ENCODE data around the gene BNIP3.
"Not testable (repeated sequence)": the region's sequence is repeated elsewhere in the genome, so short reads cannot be mapped to it uniquely, and the experiment has no call there.

DNA sequence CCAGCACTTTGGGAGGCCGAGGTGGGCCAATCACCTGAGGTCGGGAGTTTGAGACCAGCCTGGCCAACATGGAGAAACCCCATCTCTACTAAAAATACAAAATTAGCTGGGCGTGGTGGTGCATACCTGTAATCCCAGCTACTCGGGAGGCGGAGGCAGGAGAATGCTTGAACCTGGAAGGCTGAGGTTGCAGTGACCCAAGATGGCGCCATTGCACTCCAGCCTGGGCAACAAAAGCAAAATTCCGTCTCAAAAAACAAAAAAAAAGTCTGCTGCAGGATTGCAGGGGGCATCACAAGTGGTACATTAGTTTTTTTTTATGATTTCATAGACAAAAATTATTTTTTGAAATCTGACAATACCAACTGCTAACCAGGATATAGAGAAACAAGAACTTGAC lies 5.1 kb upstream of the BNIP3 start:
- TF ChIP-seq, protein P1, sequence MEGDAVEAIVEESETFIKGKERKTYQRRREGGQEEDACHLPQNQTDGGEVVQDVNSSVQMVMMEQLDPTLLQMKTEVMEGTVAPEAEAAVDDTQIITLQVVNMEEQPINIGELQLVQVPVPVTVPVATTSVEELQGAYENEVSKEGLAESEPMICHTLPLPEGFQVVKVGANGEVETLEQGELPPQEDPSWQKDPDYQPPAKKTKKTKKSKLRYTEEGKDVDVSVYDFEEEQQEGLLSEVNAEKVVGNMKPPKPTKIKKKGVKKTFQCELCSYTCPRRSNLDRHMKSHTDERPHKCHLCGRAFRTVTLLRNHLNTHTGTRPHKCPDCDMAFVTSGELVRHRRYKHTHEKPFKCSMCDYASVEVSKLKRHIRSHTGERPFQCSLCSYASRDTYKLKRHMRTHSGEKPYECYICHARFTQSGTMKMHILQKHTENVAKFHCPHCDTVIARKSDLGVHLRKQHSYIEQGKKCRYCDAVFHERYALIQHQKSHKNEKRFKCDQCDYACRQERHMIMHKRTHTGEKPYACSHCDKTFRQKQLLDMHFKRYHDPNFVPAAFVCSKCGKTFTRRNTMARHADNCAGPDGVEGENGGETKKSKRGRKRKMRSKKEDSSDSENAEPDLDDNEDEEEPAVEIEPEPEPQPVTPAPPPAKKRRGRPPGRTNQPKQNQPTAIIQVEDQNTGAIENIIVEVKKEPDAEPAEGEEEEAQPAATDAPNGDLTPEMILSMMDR (IDR thresholded peaks at IDR 0.05 in 2 of 3, conservative IDR thresholded peaks at IDR 0.05 in 1 of 3; ENCODE audit: borderline replicate concordance in 1 of 3, insufficient read depth in 1 of 3, low read depth in 2 of 3, low read length in 2 of 3): not testable (repeated sequence)
- TF ChIP-seq POLR2A (IDR thresholded peaks at IDR 0.05; ENCODE audit: borderline replicate concordance, extremely low read depth, insufficient read depth, insufficient read length); POLR2AphosphoS5 (IDR thresholded peaks at IDR 0.05; ENCODE audit: low read depth, low read length); CBX3 (IDR thresholded peaks at IDR 0.05; ENCODE audit: low read depth); CEBPB (IDR thresholded peaks at IDR 0.05; ENCODE audit: low read depth); EZH2phosphoT487 (IDR thresholded peaks at IDR 0.05; ENCODE audit: borderline replicate concordance): not testable (repeated sequence)
- TF ChIP-seq, protein P2, sequence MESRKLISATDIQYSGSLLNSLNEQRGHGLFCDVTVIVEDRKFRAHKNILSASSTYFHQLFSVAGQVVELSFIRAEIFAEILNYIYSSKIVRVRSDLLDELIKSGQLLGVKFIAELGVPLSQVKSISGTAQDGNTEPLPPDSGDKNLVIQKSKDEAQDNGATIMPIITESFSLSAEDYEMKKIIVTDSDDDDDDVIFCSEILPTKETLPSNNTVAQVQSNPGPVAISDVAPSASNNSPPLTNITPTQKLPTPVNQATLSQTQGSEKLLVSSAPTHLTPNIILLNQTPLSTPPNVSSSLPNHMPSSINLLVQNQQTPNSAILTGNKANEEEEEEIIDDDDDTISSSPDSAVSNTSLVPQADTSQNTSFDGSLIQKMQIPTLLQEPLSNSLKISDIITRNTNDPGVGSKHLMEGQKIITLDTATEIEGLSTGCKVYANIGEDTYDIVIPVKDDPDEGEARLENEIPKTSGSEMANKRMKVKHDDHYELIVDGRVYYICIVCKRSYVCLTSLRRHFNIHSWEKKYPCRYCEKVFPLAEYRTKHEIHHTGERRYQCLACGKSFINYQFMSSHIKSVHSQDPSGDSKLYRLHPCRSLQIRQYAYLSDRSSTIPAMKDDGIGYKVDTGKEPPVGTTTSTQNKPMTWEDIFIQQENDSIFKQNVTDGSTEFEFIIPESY (IDR thresholded peaks at IDR 0.05; ENCODE audit: extremely low read depth, insufficient replicate concordance, low read length): not testable (repeated sequence)

Measured in HCT116 (cell line).